Stimulated activated CD8-positive, alpha-beta memory T cell treated with anti-CD3 and anti-CD28 coated beads, Interleukin-7, amount 100 ng/mL, for 24 hours (primary cell): ENCODE data around the gene C3AR1.
"Not testable (repeated sequence)": the region's sequence is repeated elsewhere in the genome, so short reads cannot be mapped to it uniquely, and the experiment has no call there.

Experiments used
- DNase-seq: peaks from one replicate; pipeline ENCODE4 v3.0.0-alpha.2; 2020; ENCODE audit warnings: low read depth

C3AR1 gene

DNA sequence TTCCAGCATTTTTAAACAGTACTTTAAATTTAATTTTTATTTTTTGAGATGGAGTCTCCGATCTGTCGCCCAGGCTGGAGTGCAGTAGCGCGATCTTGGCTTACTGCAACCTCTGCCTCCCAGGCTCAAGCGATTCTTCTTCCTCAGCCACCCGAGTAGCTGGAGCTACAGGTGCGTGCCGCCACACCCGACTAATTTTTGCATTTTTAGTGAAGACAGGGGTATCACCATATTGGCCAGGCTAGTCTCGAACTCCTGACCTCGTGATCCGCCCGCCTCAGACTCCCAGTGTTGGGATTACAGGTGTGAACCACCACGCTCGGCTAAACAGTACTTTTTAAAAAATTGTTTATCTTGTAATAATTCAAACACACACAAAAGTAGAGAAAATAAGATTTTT is 37.9 kb downstream of the C3AR1 start:
- DNase-seq, result no peak

DNA sequence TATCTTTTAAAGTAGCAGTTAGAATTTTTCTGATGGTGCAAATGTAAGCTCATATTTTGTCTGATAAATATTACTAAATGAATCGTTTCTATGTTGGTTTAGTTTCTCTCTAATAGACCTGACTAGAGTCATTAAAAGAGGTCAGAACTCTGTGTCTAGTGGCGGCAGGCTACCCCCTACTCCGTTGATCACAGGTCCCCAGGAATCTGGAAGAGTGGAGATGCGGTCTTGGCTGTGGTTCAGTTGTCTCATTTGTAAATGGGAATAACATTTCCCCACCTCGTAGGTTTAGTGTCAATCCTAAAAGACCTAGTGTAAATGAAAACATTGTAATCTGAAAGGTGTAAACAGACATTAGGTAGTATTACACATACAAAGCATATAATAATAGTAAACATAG is 38.3 kb downstream of the C3AR1 start:
- DNase-seq, result no peak

DNA sequence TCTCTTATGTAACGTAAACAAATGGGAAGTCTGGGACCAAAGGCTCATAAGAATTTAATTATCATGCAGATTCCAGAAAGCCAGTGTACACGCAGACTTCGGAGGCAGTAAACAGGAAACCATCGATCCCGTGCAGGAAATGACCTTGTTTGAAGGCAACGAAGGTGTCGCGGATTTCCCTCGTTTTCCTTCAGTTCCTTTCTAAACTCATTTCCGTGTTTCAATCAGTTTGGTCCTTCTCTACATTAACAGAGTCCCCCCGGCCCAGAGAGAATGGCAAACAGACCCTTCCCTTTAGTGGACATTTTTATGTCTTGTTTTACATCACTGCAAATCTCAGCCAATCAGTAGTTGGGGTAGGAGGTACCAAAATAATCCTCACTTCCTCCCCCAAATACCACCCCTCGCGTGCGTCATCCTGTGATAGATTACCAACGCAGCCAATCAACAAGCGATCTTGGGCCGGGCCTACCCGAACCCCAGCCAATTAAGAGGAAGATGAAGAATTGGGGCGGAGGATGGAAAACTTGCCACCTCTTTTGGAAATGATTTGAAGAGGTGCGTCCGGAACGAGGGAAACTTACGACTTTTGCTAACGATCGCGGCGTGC is 39.8 kb downstream of the C3AR1 start:
- DNase-seq, result peak; percentile 80

DNA sequence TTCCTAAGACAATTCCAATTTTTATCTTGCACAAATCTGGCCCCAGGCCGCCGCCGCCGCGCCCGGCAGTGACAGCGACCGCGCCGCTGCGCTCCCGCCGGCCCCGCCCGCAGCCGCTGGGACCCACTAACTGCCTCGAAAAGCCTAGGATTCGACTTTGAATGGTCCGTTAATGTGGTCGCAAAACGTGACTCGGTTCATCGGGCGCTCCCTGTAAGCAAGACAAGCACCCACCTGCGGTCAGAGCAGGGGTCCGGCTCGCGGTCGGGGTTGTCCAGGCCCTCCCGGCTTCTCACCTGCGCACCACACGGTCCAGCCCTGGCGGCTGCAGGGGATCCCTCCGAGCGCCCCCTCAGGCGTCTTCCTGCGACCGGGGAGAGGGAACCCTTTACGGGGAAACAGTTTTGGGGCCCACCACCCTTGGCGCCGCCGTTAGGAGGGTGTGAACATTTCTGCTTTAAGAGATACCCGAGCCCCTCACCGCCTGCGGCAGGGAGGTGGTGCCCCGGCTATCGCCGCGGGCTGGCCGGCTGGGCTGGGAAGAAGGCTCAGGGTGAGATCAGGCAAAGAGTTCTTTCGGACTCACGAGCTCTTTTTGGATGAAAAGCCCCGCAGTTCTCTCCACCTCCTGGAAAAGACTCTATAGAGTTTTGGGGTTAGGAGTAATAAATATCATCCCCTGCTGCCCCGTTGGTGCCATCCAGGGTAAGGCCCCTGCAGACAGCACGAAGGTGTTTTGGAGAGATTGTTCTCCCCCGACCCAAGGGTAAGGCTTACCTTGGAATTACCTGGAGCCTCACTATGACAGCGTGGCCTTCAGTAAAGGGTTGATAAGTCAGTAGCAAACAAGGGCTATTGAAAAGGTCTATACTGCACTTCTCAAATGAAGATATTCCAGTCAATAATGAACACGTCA is 47.2 kb downstream of the C3AR1 start:
- no peak for DNase-seq

DNA sequence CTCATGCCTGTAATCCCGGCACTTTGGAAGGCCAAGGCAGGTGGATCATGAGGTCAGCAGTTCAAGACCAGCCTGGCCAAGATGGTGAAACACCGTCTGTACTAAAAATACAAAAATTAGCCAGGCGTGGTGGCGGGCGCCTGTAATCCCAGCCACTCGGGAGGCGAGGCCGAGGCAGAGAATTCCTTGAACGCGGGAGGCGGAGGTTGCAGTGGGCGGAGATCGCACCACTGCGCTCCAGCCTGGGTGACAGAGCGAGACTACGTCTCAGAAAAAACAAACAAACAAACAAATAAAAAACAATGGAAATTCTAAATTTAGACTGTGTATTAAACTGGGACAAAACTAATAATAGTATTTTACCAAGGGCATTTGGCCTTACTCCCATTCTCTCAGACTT is 47.9 kb downstream of the C3AR1 start:
- DNase-seq, result not testable (repeated sequence)

DNA sequence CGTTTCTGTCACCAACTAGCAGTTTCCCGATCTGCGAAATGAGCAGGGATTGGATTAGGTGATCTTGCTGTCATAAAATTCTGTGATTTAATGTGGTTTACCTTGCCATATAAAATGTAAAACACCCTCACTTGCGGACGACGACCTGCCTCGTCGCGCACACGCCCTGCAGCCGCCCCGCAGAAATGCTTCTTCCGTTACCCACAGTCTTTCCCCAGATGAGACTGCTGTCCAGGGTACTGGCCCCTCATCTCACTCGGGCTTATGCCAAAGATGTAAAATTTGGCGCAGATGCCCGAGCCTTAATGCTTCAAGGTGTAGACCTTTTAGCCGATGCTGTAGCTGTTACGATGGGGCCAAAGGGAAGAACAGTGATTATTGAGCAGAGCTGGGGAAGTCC is 51.3 kb downstream of the C3AR1 start:
- DNase-seq, result no peak

DNA sequence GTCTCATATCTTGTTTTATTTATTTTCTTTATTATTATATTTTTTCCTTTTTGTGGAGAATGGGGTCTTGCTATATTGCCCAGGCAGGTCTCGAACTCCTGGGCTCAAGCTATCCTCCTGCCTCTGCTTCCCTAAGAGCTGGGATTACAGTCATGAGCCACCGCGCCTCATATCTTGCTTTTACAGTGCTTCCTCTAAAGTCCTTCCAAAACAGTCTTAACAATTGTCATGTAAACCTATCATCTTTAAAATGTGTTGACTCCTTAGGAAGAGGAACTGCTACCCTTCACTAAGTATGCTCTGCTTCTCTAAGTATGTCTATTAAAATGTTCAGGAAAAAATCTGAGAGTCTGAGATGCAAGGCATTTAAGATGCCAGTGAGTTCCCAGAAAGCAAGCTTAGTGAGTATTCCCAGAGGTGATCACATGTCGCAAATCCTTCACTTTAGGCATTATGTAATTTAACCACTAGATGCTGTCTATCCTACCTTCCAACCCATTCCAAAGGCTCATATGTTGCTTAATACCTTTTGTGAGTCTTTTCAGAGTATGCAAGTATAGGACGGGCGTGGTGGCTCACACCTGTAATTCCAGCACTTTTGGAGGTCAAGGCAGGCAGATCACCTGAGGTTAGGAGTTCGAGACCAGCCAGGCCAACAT is 53.4 kb downstream of the C3AR1 start:
- DNase-seq, result no peak

DNA sequence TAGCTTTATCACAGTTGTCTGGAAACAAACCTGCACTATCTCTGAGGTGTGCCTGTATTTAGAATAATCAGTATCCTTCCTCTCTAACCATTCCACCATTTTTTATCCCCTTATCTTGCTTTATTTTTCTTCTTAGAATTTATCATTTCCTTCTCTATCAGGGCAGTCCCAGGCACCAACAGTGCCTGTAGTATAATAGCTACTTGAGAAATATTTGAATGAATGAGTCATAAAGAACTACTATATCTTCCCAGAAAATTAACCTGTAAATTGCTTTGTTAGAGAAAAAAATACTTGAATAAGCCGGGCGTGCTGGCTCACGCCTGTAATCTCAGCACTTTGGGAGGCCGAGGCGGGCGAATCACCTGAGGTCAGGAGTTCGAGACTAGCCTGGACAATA is 54.8 kb downstream of the C3AR1 start:
- DNase-seq, result no peak
